ENCODE measurements around the gene TSHZ2.
A peak's percentile ranks its signal among the peaks of the same experiment; 100 is the strongest.
"Not testable (repeated sequence)": the region's sequence is repeated elsewhere in the genome, so short reads cannot be mapped to it uniquely, and the experiment has no call there.

TSHZ2 gene

GRCh38 chr20:53085720-53086119 is 113.6 kb downstream of the TSHZ2 start:
- no peak for DNase-seq (ENCODE audit: low spot score)

- DNase-seq (ENCODE audit: low spot score): no peak
Measured at GRCh38 chr20:53087037-53087777, 115.0 kb downstream of the TSHZ2 start.

- no peak for DNase-seq (ENCODE audit: low spot score)
Measured at GRCh38 chr20:53088786-53089185, 116.6 kb downstream of the TSHZ2 start.

- DNase-seq (ENCODE audit: low spot score): not testable (repeated sequence)
Measured at GRCh38 chr20:53089851-53090250, 117.7 kb downstream of the TSHZ2 start.

GRCh38 chr20:53091789-53092188 is 119.6 kb downstream of the TSHZ2 start:
- no peak for DNase-seq (ENCODE audit: low spot score)

GRCh38 chr20:53092772-53093300 is 120.7 kb downstream of the TSHZ2 start:
- no peak for DNase-seq (ENCODE audit: low spot score)

- no peak for DNase-seq (ENCODE audit: low spot score)
Measured at GRCh38 chr20:53097371-53097770, 125.2 kb downstream of the TSHZ2 start.

GRCh38 chr20:53097791-53098190 is 125.6 kb downstream of the TSHZ2 start:
- DNase-seq (ENCODE audit: low spot score): no peak

- DNase-seq (ENCODE audit: low spot score): no peak
Measured at GRCh38 chr20:53098621-53099020, 126.5 kb downstream of the TSHZ2 start.

GRCh38 chr20:53099856-53100255 is 127.7 kb downstream of the TSHZ2 start:
- DNase-seq (ENCODE audit: low spot score): peak; percentile 20

- DNase-seq (ENCODE audit: low spot score): no peak
Measured at GRCh38 chr20:53100476-53100911, 128.3 kb downstream of the TSHZ2 start.

- no peak for DNase-seq (ENCODE audit: low spot score)
Measured at GRCh38 chr20:53101992-53102760, 130.0 kb downstream of the TSHZ2 start.

- no peak for DNase-seq (ENCODE audit: low spot score)
Measured at GRCh38 chr20:53103124-53103523, 131.0 kb downstream of the TSHZ2 start.

GRCh38 chr20:53104884-53105283 is 132.7 kb downstream of the TSHZ2 start:
- DNase-seq (ENCODE audit: low spot score): peak; percentile 85

- DNase-seq (ENCODE audit: low spot score): no peak
Measured at GRCh38 chr20:53116733-53117132, 144.6 kb downstream of the TSHZ2 start.

- no peak for DNase-seq (ENCODE audit: low spot score)
Measured at GRCh38 chr20:53122853-53123252, 150.7 kb downstream of the TSHZ2 start.

- DNase-seq (ENCODE audit: low spot score): no peak
Measured at GRCh38 chr20:53124075-53124551, 152.0 kb downstream of the TSHZ2 start.

- DNase-seq (ENCODE audit: low spot score): no peak
Measured at GRCh38 chr20:53124803-53125202, 152.6 kb downstream of the TSHZ2 start.

GRCh38 chr20:53126185-53126584 is 154.0 kb downstream of the TSHZ2 start:
- peak; percentile 39 for DNase-seq (ENCODE audit: low spot score)

GRCh38 chr20:53127027-53127426 is 154.9 kb downstream of the TSHZ2 start:
- no peak for DNase-seq (ENCODE audit: low spot score)

- DNase-seq (ENCODE audit: low spot score): no peak
Measured at GRCh38 chr20:53128004-53128403, 155.8 kb downstream of the TSHZ2 start.

GRCh38 chr20:53129563-53129962 is 157.4 kb downstream of the TSHZ2 start:
- DNase-seq (ENCODE audit: low spot score): no peak

- DNase-seq (ENCODE audit: low spot score): no peak
Measured at GRCh38 chr20:53130795-53131194, 158.6 kb downstream of the TSHZ2 start.

All from kidney tubule cell (primary cell).